ENCODE results near the gene LYPD3.
"Not testable (repeated sequence)": the region's sequence is repeated elsewhere in the genome, so short reads cannot be mapped to it uniquely, and the experiment has no call there.

LYPD3 gene

GRCh38 chr19:43465468-43466120 lies at the start of gene LYPD3:
Gene LYPD3 (minus strand): TSS chr19:43465608. CDS start chr19:43465571, 37 bp downstream.
- no peak for DNase-seq (ENCODE audit: low read depth in 2 of 2)

- not testable (repeated sequence) for DNase-seq (ENCODE audit: low read depth in 2 of 2)
Observed at GRCh38 chr19:43512399-43512798, 47.0 kb upstream of the LYPD3 start.

GRCh38 chr19:43511324-43511723 lies 45.9 kb upstream of the LYPD3 start:
- DNase-seq (ENCODE audit: low read depth in 2 of 2): no peak

- no peak for DNase-seq (ENCODE audit: low read depth in 2 of 2)
Observed at GRCh38 chr19:43510713-43511112, 45.3 kb upstream of the LYPD3 start.

- no peak for DNase-seq (ENCODE audit: low read depth in 2 of 2)
Observed at GRCh38 chr19:43507880-43508279, 42.5 kb upstream of the LYPD3 start.

GRCh38 chr19:43506629-43507028 lies 41.2 kb upstream of the LYPD3 start:
- no peak for DNase-seq (ENCODE audit: low read depth in 2 of 2)

GRCh38 chr19:43505941-43506340 lies 40.5 kb upstream of the LYPD3 start:
- DNase-seq (ENCODE audit: low read depth in 2 of 2): no peak

GRCh38 chr19:43505186-43505456 lies 39.7 kb upstream of the LYPD3 start:
- no peak for DNase-seq (ENCODE audit: low read depth in 2 of 2)

GRCh38 chr19:43504426-43505185 lies 39.2 kb upstream of the LYPD3 start, which contains the start of gene PHLDB3:
Gene PHLDB3 (minus strand): TSS chr19:43504746. CDS start chr19:43504118, 628 bp downstream.
- DNase-seq (ENCODE audit: low read depth in 2 of 2): peak in 1 of 2 donors; percentile 41

- DNase-seq (ENCODE audit: low read depth in 2 of 2): peak; percentile 94 to 100
Observed at GRCh38 chr19:43503501-43504425, 38.4 kb upstream of the LYPD3 start.

- no peak for DNase-seq (ENCODE audit: low read depth in 2 of 2)
Observed at GRCh38 chr19:43502419-43502976, 37.1 kb upstream of the LYPD3 start.

GRCh38 chr19:43501661-43502418 lies 36.4 kb upstream of the LYPD3 start:
- DNase-seq (ENCODE audit: low read depth in 2 of 2): no peak

- no peak for DNase-seq (ENCODE audit: low read depth in 2 of 2)
Observed at GRCh38 chr19:43499042-43499441, 33.6 kb upstream of the LYPD3 start.

- no peak for DNase-seq (ENCODE audit: low read depth in 2 of 2)
Observed at GRCh38 chr19:43498233-43498842, 32.9 kb upstream of the LYPD3 start.

GRCh38 chr19:43496960-43497359 lies 31.6 kb upstream of the LYPD3 start:
- no peak for DNase-seq (ENCODE audit: low read depth in 2 of 2)

- no peak for DNase-seq (ENCODE audit: low read depth in 2 of 2)
Observed at GRCh38 chr19:43495082-43495481, 29.7 kb upstream of the LYPD3 start.

GRCh38 chr19:43490759-43491158 lies 25.4 kb upstream of the LYPD3 start:
- no peak for DNase-seq (ENCODE audit: low read depth in 2 of 2)

GRCh38 chr19:43489979-43490599 lies 24.7 kb upstream of the LYPD3 start:
- DNase-seq (ENCODE audit: low read depth in 2 of 2): no peak

GRCh38 chr19:43489310-43489709 lies 23.9 kb upstream of the LYPD3 start:
- no peak for DNase-seq (ENCODE audit: low read depth in 2 of 2)

- no peak for DNase-seq (ENCODE audit: low read depth in 2 of 2)
Observed at GRCh38 chr19:43488179-43488578, 22.8 kb upstream of the LYPD3 start.
